ENCODE results near the gene MYD88.

MYD88 gene

DNA sequence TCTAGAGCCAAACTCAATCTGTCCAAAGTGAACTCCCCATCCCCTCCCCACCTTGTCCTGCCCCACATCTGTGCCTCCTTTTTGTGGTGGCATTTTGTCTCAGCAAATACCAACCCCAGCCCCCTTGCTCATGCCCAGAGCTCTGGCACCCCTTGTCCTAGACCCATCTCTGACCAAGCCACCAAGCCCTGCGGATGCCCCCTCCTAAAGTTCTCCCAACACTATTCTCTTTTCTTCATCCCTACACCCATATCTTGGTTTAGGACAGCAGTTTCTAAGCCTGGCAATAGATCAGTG, 19.3 kb upstream of the MYD88 start:
- H3K4me3 ChIP-seq (ENCODE audit: low read depth, low read length) = no peak overlapping the region
- H3K9me3 ChIP-seq = no peaks in the 10 kb centered on the region
- H3K36me3 ChIP-seq = no peaks in the 10 kb centered on the region; the same call in 1 of the 2 replicates
- DNase-seq = no peak
- TF ChIP-seq, protein P1, sequence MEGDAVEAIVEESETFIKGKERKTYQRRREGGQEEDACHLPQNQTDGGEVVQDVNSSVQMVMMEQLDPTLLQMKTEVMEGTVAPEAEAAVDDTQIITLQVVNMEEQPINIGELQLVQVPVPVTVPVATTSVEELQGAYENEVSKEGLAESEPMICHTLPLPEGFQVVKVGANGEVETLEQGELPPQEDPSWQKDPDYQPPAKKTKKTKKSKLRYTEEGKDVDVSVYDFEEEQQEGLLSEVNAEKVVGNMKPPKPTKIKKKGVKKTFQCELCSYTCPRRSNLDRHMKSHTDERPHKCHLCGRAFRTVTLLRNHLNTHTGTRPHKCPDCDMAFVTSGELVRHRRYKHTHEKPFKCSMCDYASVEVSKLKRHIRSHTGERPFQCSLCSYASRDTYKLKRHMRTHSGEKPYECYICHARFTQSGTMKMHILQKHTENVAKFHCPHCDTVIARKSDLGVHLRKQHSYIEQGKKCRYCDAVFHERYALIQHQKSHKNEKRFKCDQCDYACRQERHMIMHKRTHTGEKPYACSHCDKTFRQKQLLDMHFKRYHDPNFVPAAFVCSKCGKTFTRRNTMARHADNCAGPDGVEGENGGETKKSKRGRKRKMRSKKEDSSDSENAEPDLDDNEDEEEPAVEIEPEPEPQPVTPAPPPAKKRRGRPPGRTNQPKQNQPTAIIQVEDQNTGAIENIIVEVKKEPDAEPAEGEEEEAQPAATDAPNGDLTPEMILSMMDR (IDR thresholded peaks at IDR 0.05; ENCODE audit: low read depth, low read length) = no peak
- H3K27me3 ChIP-seq = no peaks in the 10 kb centered on the region
- H3K4me1 ChIP-seq = no peaks in the 10 kb centered on the region

DNA sequence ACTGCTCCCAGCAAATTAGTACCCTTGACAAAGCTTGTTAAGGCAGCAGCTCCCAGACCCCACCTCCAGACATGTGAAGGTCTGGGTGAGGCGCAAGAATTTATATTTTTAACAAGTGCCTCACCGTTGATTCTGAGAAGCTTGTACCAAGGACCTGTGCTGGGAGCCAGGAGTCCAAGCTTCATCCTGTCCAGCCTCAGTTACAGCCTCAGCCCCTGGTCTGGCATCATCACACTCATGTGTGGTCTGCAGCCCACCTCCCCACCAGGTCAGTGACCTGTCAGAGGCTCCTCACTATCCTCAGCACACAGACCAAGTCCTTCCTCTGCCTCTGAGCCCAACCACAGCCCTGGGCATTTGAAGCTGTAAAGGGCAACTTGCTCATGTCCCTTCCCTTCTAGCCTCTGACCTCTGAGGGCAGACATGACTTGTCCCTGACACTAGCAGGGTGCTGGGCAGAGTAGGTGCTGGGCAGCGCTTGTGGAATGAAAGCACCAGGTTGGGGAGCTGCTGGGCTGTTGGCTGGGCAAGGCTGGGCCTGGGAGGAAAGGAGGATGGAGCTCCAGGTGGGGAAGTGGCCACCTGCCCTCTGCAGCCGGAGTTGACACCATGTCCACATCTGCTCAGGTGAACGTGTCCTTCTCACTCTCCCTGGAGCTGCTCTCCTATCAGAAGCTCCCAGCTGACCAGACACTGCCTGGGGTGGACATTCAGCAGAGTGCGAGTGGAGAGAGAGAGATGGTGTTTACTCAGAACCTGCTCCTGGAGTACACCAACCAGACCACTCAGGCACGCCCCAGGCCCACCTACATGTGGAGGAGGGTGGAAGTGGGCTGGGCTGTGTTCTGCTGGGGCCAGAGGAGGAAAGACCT, 18.4 kb upstream of the MYD88 start:
- no peak for DNase-seq
- H3K27me3 ChIP-seq = no peaks in the 10 kb centered on the region
- no peak overlapping the region for H3K4me3 ChIP-seq (ENCODE audit: low read depth, low read length)
- H3K9me3 ChIP-seq = no peaks in the 10 kb centered on the region
- no peaks in the 10 kb centered on the region; the same call in 1 of the 2 replicates for H3K36me3 ChIP-seq
- no peaks in the 10 kb centered on the region for H3K4me1 ChIP-seq
- TF ChIP-seq, protein P1 (IDR thresholded peaks at IDR 0.05; ENCODE audit: low read depth, low read length) = no peak

DNA sequence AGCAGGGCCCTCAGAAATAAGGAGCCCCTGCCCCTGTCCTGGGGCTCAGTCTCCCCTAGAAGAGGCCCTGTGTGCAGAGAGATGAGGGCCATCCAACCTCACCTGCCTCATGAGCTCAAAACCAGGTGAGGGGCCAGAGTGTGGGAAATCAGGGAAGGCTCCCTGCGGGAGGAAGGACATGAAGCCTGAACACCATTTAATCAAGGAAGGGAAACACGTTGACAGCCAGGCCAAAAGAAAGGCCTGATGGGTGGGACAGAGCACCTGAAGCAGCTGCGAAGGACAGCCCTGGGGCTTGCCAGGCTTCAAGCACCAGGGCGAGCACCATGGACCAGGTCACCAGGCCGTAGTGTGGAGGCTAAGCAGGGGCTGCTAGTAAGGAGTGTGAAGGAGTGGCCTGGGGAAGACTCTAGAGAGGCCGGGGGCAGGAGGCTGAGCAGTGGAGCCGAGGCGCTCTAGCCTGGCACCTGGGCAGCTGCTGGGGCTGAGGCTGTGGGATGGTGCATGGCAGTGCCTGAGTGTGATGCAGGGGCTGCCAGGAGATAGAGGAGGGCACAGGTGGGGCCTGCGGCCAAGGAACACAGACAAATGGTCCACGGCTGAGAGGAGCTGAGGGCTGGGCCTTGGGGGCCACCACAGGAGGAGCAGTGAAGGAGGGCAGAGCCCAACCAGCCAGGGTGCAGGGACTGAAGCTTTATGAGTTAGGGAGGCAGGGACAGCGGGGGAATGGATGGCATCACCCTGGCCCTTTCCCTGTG, 17.6 kb upstream of the MYD88 start:
- no peaks in the 10 kb centered on the region for H3K9me3 ChIP-seq
- no peak overlapping the region for H3K4me3 ChIP-seq (ENCODE audit: low read depth, low read length)
- DNase-seq = no peak
- H3K36me3 ChIP-seq = no peaks in the 10 kb centered on the region; the same call in 1 of the 2 replicates
- H3K27me3 ChIP-seq = no peaks in the 10 kb centered on the region
- TF ChIP-seq, protein P1 (IDR thresholded peaks at IDR 0.05; ENCODE audit: low read depth, low read length) = no peak
- H3K4me1 ChIP-seq = no peaks in the 10 kb centered on the region

DNA sequence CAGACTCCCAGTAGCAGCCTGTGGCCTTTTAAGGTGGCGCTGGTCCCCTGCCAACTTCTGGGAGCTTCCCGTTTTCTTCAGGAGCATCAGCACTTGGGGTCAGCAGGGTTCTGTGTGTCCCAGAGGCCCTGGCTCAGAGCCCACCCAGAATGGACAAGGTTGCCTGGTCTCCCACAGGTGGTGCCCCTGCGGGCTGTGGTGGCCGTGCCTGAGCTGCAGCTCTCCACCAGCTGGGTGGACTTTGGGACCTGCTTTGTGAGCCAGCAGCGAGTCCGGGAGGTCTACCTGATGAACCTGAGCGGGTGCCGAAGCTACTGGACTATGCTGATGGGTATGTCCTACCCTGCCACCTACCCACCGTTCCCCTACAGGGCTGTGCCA, 17.0 kb upstream of the MYD88 start:
- Histone ChIP-seq H3K36me3 (no peaks in the 10 kb centered on the region; the same call in 1 of the 2 replicates), H3K27me3 (no peaks in the 10 kb centered on the region), H3K4me3 (ENCODE audit: low read depth, low read length) (no peak overlapping the region), H3K4me1 (no peaks in the 10 kb centered on the region), H3K9me3 (no peaks in the 10 kb centered on the region)
- no peak for DNase-seq
- TF ChIP-seq, protein P1 (IDR thresholded peaks at IDR 0.05; ENCODE audit: low read depth, low read length) = no peak

DNA sequence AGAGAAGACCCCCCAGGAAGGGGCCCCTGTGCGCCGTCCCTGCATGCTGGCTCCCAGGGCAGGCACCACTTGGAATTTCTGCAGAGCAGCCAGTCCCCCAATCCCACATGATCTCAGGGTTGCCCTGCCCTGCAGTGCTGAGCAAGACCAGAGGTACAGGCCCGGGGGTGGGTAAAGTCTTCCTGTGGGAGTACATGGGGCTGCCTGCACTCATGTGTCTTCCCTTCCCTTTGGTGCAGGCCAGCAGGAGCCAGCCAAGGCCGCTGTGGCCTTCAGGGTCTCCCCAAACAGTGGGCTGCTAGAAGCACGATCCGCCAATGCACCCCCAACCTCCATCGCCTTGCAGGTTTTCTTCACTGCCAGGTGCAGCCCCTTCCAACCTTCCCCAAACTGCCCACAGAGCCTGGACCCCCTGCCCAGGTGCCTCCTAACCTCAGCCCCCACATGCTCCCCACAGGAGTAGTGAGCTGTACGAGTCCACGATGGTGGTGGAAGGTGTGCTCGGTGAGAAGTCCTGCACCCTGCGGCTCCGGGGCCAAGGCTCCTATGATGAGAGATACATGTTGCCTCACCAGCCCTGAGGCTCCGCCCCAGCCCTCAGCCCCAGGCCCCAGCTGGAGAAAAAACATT, 16.5 kb upstream of the MYD88 start:
- Histone ChIP-seq H3K27me3 (no peaks in the 10 kb centered on the region), H3K36me3 (no peaks in the 10 kb centered on the region; the same call in 1 of the 2 replicates), H3K4me1 (no peaks in the 10 kb centered on the region), H3K4me3 (ENCODE audit: low read depth, low read length) (no peak overlapping the region), H3K9me3 (no peaks in the 10 kb centered on the region)
- no peak for DNase-seq
- TF ChIP-seq, protein P1 (IDR thresholded peaks at IDR 0.05; ENCODE audit: low read depth, low read length) = no peak

All from BE2C (cell line).